NOMO-1 treated with dmso at 0.1 percent for 144 hours (cell line): ENCODE data around the gene SEPTIN1.

Experiments
- DNase-seq: peaks from one replicate; lab custom pipeline; 2025; ENCODE audit not compliant: unreplicated experiment; lab: John Stamatoyannopoulos, UW

SEPTIN1 gene

GRCh38 chr16:30382111-30382881, at the start of gene SEPTIN1:
SEPTIN1 (minus strand) TSS chr16:30382561; CDS start chr16:30382542, 19 bp downstream.
- no peak for DNase-seq

- DNase-seq: peak; percentile 74
Observed at GRCh38 chr16:30430428-30430970, 48.1 kb upstream of the SEPTIN1 start.

- peak; percentile 100 for DNase-seq
Observed at GRCh38 chr16:30429678-30430427, 47.5 kb upstream of the SEPTIN1 start, which contains the start of gene DCTPP1. DCTPP1 (minus strand) TSS chr16:30430030; CDS start chr16:30429980, 50 bp downstream.

- no peak for DNase-seq
Observed at GRCh38 chr16:30429418-30429677, 47.0 kb upstream of the SEPTIN1 start.

GRCh38 chr16:30428055-30428454, 45.7 kb upstream of the SEPTIN1 start:
- DNase-seq: no peak

GRCh38 chr16:30421010-30421409, 38.6 kb upstream of the SEPTIN1 start:
- no peak for DNase-seq

GRCh38 chr16:30418350-30419181, 36.2 kb upstream of the SEPTIN1 start:
- no peak for DNase-seq

- peak; percentile 84 for DNase-seq
Observed at GRCh38 chr16:30417529-30418349, 35.4 kb upstream of the SEPTIN1 start.

- DNase-seq: no peak
Observed at GRCh38 chr16:30416624-30417528, 34.5 kb upstream of the SEPTIN1 start.

GRCh38 chr16:30416047-30416603, 33.8 kb upstream of the SEPTIN1 start:
- no peak for DNase-seq

GRCh38 chr16:30414159-30414558, 31.8 kb upstream of the SEPTIN1 start:
- DNase-seq: no peak

- no peak for DNase-seq
Observed at GRCh38 chr16:30413112-30413806, 30.9 kb upstream of the SEPTIN1 start.

- DNase-seq: peak; percentile 73
Observed at GRCh38 chr16:30409125-30410060, 27.0 kb upstream of the SEPTIN1 start.

GRCh38 chr16:30407804-30408534, 25.6 kb upstream of the SEPTIN1 start:
- DNase-seq: no peak

GRCh38 chr16:30407102-30407803, 24.9 kb upstream of the SEPTIN1 start, which contains the start of gene ZNF771:
ZNF771 (plus strand) TSS chr16:30407606; CDS start chr16:30408054, 448 bp downstream.
- DNase-seq: peak; percentile 76

GRCh38 chr16:30406795-30407101, 24.4 kb upstream of the SEPTIN1 start:
- DNase-seq: no peak
